Adipose tissue (tissue), 3 donors: Measurements from ENCODE around the gene HCK. TPM values are rescaled to one million over a fixed set of nuclear protein-coding genes. Genes with fewer than 3 reads are reported as not detected.

Experiments
- H3K27ac ChIP-seq: one replicate; pipeline ENCODE4 v1.5.1; 2013; ENCODE audit warnings: low read depth, low read length
- WGBS, 3 donors: extraction: QIAGEN DNeasy Blood & Tissue Kit; methylation state at CpG; one replicate each; pipeline ENCODE4 v1.1.7; 2013; 5-methylcytosine and 5-hydroxymethylcytosine counted together
- polyA plus RNA-seq, 3 donors: library from polyadenylated mRNA; stranded (reverse); fragments of 200-250 nt; gene quantifications; one replicate each; pipeline ENCODE4 v1.2.3, GENCODE V29; 2013
- donor health status: healthy with polysubstance abuse.
- donor health status: Bipolar disorder and iron deficiency.
- donor health status: healthy.

Gene HCK
- polyA plus RNA-seq, 3 donors = 2.9 to 30.9 (median 26.2) TPM

DNA sequence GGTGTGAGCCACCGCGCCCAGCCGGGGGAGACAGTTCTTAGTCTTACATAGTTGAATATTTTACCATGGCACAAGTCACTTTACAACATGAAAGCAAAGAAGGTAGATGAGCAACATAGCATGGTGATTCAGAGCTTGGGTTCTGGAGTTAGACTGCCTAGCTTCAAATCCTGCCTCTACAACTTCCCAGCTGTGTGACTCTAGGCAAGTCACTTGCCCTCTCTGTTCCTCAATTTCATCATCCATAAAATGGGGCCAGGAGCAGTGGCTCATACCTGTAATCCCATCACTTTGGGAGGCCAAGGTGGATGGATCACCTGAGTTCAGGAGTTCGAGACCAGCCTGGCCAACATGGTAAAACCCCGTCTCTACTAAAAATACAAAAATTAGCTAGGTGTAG, 26.3 kb downstream of the HCK start:
- H3K27ac ChIP-seq = no peak overlapping the region
- 79 to 97% (median 86%) methylated on average over 5 of the region's 5 CpGs for WGBS, 3 donors

DNA sequence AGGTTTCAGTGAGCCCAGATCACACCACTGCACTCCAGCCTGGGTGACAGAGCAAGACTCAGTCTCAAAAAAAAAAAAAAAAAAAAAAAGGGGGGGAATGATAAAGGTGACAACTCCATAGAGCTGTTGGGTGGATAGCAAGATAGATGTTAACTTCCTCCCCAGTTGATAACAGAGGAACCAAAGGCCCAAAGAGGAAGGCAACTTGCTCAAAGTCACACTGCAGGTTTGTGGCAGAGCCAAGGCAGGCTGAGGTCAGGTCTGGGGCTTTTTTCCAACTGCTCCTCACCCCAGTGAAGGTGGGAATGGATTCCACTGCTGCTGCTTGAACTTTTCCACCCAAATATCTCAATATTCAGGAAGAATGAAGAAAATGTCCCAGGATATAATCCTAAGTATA, 26.7 kb downstream of the HCK start:
- no peak overlapping the region for H3K27ac ChIP-seq

DNA sequence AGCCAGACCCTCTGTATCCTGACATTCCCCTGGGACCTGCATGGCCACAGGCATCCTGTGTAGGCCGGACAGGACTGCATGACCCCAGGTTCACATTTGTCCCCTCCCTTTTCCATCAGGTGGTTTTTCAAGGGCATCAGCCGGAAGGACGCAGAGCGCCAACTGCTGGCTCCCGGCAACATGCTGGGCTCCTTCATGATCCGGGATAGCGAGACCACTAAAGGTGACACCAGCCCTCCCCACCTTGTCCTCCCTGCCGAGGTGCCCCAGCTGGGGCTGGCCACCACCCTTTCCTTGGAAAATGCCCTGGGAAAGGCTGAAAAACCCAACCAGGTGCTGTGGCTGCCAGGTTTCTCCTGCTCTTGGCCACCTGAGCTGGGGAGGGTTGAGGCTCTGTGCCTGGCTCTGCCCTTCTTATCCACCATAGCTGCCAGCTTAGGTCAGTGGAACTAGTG, 27.6 kb downstream of the HCK start:
- WGBS, 3 donors = 42 to 75% (median 68%) methylated on average over 8 of the region's 8 CpGs
- H3K27ac ChIP-seq = no peak overlapping the region

- 60 to 90% (median 61%) methylated on average over 3 of the region's 3 CpGs for WGBS, 3 donors
- no peak overlapping the region for H3K27ac ChIP-seq
These were observed 28.7 kb downstream of the HCK start for GRCh38 chr20:32080783-32081182.

DNA sequence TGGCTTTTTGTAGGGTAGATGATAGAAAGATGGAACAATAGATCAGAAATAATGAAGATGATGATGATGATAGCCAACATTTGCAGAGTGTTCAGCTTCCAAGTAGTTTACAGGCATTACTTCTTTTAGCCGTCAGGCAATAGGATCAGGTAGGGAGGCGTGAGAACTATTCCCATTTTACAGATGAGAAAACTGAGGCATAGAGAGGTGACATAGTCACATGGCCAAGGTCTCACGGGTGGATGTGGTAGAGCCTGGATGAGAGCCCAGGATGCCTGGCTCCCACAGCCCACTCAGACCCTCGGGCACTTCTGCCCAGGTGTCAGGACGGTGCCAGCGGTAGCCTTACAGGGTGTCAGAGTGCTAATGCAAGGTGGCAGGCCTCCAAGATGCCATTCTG, 31.4 kb downstream of the HCK start:
- no peak overlapping the region for H3K27ac ChIP-seq
- 83 to 92% (median 89%) methylated on average over 6 of the region's 6 CpGs for WGBS, 3 donors

DNA sequence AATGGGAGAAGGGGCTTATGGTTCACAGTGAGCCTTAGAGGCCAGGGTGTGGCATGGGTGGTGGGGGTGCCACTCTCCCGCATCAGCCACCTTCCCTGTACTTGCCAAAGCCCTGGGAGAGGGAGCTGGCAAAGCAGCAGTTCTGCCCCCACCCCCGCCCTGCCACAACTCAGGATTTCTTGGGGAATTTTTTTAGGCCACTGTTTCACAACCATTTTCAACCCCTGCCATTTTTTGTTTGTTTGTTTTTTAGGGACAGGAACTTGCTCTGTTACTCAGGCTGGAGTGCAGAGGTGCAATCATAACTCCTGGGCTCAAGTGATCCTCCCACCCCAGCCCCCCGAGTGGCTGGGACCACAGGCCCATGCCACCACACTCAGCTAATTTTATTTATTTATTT, 35.0 kb downstream of the HCK start:
- no peak overlapping the region for H3K27ac ChIP-seq
- WGBS, 3 donors = 85 to 89% (median 88%) methylated on average over 3 of the region's 3 CpGs

- no peak overlapping the region for H3K27ac ChIP-seq
- 92 to 95% (median 92%) methylated on average over 3 of the region's 3 CpGs for WGBS, 3 donors
These were observed 36.7 kb downstream of the HCK start for GRCh38 chr20:32088759-32089158.

GRCh38 chr20:32089637-32090362, 37.8 kb downstream of the HCK start:
- WGBS, 3 donors = 50 to 73% (median 65%) methylated on average over 5 of the region's 5 CpGs

DNA sequence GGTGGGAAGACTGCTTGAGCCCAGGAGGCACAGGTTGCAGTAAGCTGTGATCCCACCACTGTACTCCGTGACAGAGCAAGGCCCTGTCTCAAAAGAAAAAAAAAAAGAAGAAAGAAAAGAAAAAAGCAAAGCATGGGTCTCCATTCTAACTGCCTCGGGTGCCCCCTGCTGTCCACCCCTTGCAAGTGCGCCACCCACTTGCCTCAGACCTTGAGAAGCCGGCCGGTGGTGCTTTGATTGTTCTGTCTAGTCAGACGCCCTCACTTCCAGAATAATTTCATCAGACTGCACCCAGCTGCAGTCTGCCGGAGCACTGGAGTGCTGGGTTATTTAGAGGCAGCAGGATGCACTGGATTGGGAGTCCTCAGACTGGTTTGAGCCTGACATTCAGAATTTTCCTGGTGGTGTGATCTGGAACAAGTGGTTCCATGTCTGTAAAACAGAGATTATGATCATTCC, 39.9 kb downstream of the HCK start:
- no peak overlapping the region for H3K27ac ChIP-seq
- 3 to 4% (median 4%) methylated on average over 7 of the region's 7 CpGs for WGBS, 3 donors

More at GRCh38 chr20:32089637-32090362, 37.8 kb downstream of the HCK start:
- H3K27ac ChIP-seq = no peak overlapping the region

DNA sequence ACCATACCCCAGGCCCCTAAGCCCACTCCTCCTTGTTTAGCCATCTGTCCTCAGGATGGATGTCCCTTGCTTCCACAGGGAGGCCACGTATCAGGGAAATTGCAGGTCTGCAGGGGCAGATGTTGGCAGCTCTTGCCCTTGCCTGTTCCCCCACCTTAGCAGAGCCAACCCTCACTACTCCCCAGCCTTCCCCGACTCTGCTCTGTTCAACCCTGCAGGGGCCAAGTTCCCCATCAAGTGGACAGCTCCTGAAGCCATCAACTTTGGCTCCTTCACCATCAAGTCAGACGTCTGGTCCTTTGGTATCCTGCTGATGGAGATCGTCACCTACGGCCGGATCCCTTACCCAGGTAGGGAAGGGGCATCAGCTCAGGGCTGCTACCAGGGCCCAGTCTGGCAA, 46.7 kb downstream of the HCK start:
- WGBS, 3 donors = 72 to 88% (median 83%) methylated on average over 6 of the region's 6 CpGs
- no peak overlapping the region for H3K27ac ChIP-seq

DNA sequence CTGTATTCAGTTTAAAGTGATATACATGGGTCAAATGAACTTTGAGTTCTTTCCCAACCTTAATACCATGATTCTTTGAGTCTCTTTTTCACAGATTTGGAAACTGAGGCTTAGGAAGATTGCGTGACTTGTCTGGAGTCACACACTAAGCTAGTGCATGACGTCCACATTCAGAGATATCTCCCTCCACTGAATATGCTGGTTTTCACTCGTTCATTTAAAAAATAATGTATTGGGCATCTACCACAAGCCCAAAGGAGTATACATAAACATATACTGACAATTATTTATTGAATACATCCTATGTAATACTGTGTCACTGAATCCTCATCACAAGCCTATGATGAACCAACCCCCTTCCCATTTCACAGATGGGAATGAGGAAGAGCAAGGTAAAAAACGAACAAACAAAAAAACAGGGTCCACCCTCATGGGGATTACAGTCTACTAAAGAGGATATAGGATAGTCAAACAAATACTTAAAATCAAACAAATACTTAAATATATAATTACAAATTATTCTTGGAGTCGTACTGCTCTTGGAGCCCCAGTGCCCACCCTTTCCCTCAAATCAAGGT, 56.9 kb downstream of the HCK start:
- 59 to 61% (median 61%) methylated on average over 5 of the region's 5 CpGs for WGBS, 3 donors
- no peak overlapping the region for H3K27ac ChIP-seq

DNA sequence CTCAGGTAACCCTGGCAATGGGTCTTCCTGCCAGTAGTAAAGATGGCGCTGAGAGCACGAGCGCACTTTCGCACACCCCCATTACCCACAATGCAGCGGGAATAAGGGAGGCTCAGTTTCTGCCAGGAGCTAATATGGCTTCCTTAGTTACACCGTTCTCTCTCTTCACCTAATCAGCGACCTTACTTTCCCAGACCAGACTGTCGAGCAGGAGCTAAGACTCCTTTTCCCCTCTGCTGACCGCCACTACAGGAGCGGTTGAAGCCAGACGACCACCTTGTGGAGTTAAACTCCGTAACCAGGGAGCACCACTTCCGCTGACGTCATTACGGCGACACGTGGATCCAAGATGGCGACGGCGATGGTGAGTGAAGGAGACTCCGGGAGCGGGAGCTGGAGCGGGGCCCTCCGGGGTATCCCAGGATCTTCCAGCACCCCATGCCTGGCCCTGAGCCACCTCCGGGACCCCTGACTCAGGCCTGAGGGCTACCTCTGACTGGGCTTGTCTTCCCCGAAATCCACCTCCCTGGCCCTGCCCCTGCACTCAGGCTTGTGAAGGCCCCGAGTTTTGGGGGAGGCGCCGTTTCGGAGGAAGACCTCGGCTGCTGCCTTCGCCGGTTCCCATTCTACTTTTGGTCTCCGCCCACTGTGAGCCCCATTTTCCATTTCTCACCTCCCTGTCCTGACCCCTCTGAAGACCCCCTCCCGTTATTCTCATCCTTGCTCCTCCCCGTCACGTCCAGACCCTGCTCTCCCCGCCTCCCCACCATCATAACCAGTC, 57.5 kb downstream of the HCK start, which contains the start of gene TM9SF4:
TM9SF4 (plus strand) TSS at position 323 of the 781 bp plus-strand sequence; CDS start at position 350, 27 bp downstream.
- peak within 1 kb of the TSS; percentile 4 for H3K27ac ChIP-seq
- 0% methylated on average over 38 of the region's 38 CpGs for WGBS, 3 donors

DNA sequence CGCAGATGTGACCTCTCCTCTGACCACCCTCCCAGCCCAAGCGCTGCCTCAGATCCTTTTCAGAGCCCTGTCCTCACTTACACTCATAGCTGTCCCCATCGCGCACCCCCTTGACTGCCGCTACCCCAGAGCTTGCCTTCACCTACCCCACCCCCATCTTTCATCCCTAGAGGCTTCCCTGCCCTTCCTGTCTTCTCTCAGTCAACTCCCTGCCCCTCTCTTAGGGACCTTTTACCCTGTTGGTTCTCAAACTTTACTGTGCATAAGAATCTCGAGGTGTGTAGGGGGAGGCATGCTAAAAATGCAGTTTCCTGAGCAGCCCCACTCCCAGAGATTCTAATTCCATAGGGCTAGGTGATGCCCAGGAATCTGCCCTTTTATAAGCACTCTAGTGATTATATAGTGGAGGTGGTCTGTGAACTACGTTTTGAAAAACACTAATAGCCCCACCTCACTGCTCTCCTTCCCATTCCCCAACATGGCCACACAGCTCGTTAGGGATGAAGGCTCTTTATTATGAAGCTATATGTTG, 58.2 kb downstream of the HCK start:
- H3K27ac ChIP-seq = no peak overlapping the region
- WGBS, 3 donors = 2 to 3% (median 3%) methylated on average over 8 of the region's 8 CpGs

DNA sequence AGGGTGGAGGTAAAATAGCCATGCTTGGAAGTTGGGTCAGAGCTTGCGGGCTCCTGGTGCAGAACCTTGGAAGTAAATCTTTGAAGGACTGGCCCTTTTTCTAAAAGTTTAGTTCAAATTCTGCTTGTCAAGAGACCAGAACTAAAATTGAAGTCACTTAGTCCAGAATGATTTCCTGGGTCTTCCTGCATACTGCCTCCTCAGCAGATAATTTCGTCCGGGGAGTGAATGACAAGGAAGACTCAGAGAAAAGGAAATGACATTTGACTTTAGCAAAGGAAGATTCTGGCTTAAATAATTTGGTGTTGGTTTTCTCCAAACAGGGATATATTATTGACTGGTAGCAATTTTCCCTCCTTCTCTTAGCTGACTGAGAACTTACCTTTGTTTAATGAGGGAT, 58.7 kb downstream of the HCK start:
- WGBS, 3 donors = 53 to 79% (median 54%) methylated on average over 3 of the region's 3 CpGs
- no peak overlapping the region for H3K27ac ChIP-seq

DNA sequence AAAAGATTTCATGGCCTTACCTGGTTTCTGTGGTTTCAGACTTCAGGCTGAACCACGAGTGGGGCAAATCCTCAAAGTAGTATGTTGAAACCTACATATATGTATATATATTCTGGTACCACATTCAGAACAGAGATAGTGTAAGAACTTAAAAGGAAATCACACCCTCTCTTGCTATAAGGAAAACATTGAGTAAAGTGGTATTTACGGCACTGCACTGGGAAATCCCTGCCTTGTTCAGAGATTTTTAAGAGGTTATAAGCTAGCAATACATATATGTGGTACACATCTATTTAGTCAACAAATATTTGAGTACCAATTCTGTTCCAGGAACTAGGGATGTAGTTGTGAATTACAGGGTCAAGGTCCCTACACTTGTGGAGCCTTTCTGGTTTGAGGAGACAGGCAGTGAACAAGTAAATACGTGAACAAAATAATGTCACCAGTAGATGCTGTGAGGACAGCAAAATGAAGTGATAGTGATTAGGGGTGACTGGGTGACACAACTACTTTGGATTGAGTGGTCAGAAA, 59.2 kb downstream of the HCK start:
- WGBS, 3 donors = 51 to 64% (median 56%) methylated on average over 3 of the region's 3 CpGs
- H3K27ac ChIP-seq = no peak overlapping the region

- WGBS, 3 donors = 56 to 93% (median 61%) methylated on average over 3 of the region's 3 CpGs
- no peak overlapping the region for H3K27ac ChIP-seq
These were observed 59.7 kb downstream of the HCK start for GRCh38 chr20:32111753-32112152.

- H3K27ac ChIP-seq = no peak overlapping the region
- WGBS, 3 donors = 46 to 81% (median 50%) methylated on average over 5 of the region's 5 CpGs
These were observed 60.8 kb downstream of the HCK start for GRCh38 chr20:32112841-32113240.

- WGBS, 3 donors = 78 to 91% (median 83%) methylated on average over 2 of the region's 2 CpGs
- no peak overlapping the region for H3K27ac ChIP-seq
These were observed 61.7 kb downstream of the HCK start for GRCh38 chr20:32113591-32114260.
